AG04450 (cell line): ENCODE data around the gene PODXL2. TPM values are rescaled to one million over a fixed set of nuclear protein-coding genes. Genes with fewer than 3 reads are reported as not detected.
A peak's percentile ranks its signal among the peaks of the same experiment; 100 is the strongest.

Experiments used
- CTCF ChIA-PET: fragments of 300-600, 350-600 bp; formaldehyde crosslinking; extraction: SDS; loops from one replicate; lab custom pipeline; 2022; ENCODE audit warnings: antibody characterized with exemption, inconsistent platforms; lab: Charles Lee
- POLR2A ChIA-PET: fragments of 350-600 bp; formaldehyde crosslinking; extraction: SDS; loops from one replicate; lab custom pipeline; 2021; ENCODE audit warnings: antibody characterized with exemption, inconsistent platforms; lab: Yijun Ruan, JAX
- DNase-seq: peaks from one replicate; pipeline ENCODE4 v3.0.0-alpha.2; 2011; ENCODE audit warnings: low read depth, low spot score
- H3K27ac ChIP-seq: one replicate; pipeline ENCODE4 v1.5.1; 2012; ENCODE audit warnings: low read depth, low read length, control low read depth
- H3K27me3 ChIP-seq: one replicate; pipeline ENCODE4 v1.6.0; 2012; ENCODE audit warnings: low read length; ENCODE audit not compliant: control insufficient read depth, insufficient read depth
- H3K4me3 ChIP-seq: 2 replicates; pipeline ENCODE4 v1.5.1; 2011; ENCODE audit warnings: mild to moderate bottlenecking, low read depth, low read length, control low read depth
- H3K9me3 ChIP-seq: 2 replicates; pipeline ENCODE4 v1.5.1; 2012; ENCODE audit warnings: low read length; ENCODE audit not compliant: control insufficient read depth, insufficient read depth
- CTCF ChIP-seq: IDR thresholded peaks from 2 replicates; pipeline ENCODE4 v1.5.1; 2011; ENCODE audit warnings: low read depth, low read length, control low read depth, inconsistent platforms
- polyA plus RNA-seq: library from polyadenylated mRNA; depleted of rRNA; stranded (reverse); fragments of >200 nt; gene quantifications from 2 replicates; pipeline ENCODE4 v1.2.3, GENCODE V29; 2011

Gene PODXL2
- polyA plus RNA-seq, 1 experiment = 1.5 TPM

DNA sequence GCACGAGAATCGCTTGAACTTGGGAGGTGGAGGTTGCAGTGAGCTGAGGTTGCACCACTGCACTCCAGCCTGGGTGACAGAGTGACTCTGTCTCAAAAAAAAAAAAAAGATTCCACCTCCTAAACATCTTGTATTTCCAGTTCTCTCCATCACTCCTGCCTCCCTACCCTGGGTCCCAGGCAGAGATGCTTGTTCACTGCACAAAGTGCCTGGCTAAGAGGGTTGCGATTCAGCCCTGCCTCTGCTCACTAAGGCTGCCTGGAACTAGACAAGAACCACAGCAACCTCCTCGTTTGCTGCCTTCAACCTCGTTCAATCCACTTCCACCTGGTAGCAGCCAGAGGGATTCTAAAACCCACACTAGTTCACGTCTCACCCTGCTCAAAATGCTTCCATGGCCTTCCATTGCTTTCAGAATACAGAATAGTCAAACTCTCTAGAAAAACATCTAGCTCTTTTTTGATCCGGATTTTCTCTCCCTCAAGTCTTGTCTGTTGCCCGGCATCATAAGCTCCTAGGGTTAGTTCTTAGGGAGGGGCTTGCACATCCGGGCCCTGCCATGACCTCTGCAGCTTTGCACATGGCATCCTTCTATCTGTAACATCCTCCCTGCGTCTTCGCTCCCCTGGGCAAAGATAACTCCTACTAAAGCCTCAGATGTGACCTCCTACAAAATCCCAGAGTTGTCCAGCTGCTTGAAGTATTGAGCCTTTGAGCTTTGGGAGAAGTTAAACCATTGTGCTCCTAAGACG, 31.8 kb upstream of the PODXL2 start:
- POLR2A ChIA-PET = interaction anchor here (1.2 kb wide), 1 partner anchor 8 kb away, joined by 4 read pairs; no protein-coding TSS in a partner anchor
- CTCF ChIA-PET = interaction anchor here (0.7 to 3.2 kb wide), 2 partner anchors 22 to 273 kb away, joined by 5 to 16 read pairs; no protein-coding TSS in a partner anchor

DNA sequence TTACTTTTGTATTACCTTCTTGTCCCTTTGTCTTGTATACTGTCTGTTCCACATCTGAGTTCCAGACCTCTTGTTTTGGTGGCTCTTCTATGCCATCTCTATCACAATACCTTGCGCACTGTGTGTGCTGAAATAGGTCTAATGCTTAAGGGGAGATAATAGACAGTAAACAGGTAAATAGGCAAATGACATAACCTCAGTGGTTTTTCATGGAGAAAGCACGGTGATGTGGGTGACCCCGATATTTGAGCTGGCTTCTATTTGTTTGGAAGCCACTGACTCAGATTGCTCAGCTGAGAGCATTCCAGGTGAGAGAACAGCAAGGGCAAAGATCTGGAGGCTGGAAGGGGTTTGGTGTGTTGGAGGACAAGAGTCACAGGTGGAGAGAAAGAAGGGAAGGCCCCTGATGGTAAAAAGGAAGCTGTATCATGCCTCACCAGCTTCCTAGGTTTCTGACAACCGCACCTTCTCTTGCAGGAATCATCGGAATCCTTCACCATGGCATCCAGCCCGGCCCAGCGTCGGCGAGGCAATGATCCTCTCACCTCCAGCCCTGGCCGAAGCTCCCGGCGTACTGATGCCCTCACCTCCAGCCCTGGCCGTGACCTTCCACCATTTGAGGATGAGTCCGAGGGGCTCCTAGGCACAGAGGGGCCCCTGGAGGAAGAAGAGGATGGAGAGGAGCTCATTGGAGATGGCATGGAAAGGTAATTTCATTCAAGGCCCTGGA, 30.0 kb upstream of the PODXL2 start:
- TF ChIP-seq CTCF = no peak
- CTCF ChIA-PET = interaction anchor here (0.9 to 3.2 kb wide), 2 partner anchors 24 to 52 kb away, joined by 5 to 16 read pairs; no protein-coding TSS in a partner anchor
- Histone ChIP-seq H3K4me3 (peak overlapping the region; percentile 67), H3K27me3 (no peaks in the 10 kb centered on the region), H3K27ac (no peak overlapping the region), H3K9me3 (no peaks in the 10 kb centered on the region)
- POLR2A ChIA-PET = interaction anchor here (0.7 kb wide), 1 partner anchor 398 kb away, joined by 4 read pairs; no protein-coding TSS in a partner anchor
- DNase-seq = no peak

More for the DNA sequence above, 31.8 kb upstream of the PODXL2 start:
- TF ChIP-seq CTCF = no peak
- no peak for DNase-seq
- Histone ChIP-seq H3K27ac (no peak overlapping the region), H3K4me3 (no peak overlapping the region), H3K9me3 (no peaks in the 10 kb centered on the region), H3K27me3 (no peaks in the 10 kb centered on the region)

- H3K9me3 ChIP-seq = no peaks in the 10 kb centered on the region
- no peaks in the 10 kb centered on the region for H3K27me3 ChIP-seq
- POLR2A ChIA-PET = no interaction called here
- no peak overlapping the region for H3K4me3 ChIP-seq
- no peak for DNase-seq
- CTCF ChIA-PET = interaction anchor here (0.6 kb wide), 1 partner anchor 947 kb away, joined by 3 read pairs; no protein-coding TSS in a partner anchor
- TF ChIP-seq CTCF = no peak
- no peak overlapping the region for H3K27ac ChIP-seq
These were observed 28.1 kb upstream of the PODXL2 start for GRCh38 chr3:127600749-127601456.

- ChIA-PET POLR2A (no interaction called here), CTCF (no interaction called here)
- Histone ChIP-seq H3K27ac (no peak overlapping the region), H3K27me3 (no peaks in the 10 kb centered on the region), H3K9me3 (no peaks in the 10 kb centered on the region), H3K4me3 (no peak overlapping the region)
- no peak for TF ChIP-seq CTCF
- no peak for DNase-seq
These were observed 24.9 kb upstream of the PODXL2 start for GRCh38 chr3:127604035-127604434.
